HUES48 (cell line): ENCODE results near the gene SYNE2.

ENCODE experiments used
- H3K27ac ChIP-seq: one replicate; pipeline ENCODE4 v1.7.0; 2013; ENCODE audit warnings: low read depth, low read length, inconsistent platforms
- H3K27me3 ChIP-seq: 2 replicates; pipeline ENCODE4 v1.6.1; 2013; ENCODE audit warnings: mild to moderate bottlenecking, low read length; ENCODE audit not compliant: control insufficient read depth, insufficient read depth
- H3K36me3 ChIP-seq: 2 replicates; pipeline ENCODE4 v1.6.1; 2013; ENCODE audit warnings: low read length; ENCODE audit not compliant: control insufficient read depth, insufficient read depth
- H3K4me1 ChIP-seq: 2 replicates; pipeline ENCODE4 v1.6.1; 2013; ENCODE audit warnings: mild to moderate bottlenecking, low read length; ENCODE audit not compliant: control insufficient read depth, insufficient read depth
- H3K4me3 ChIP-seq: 2 replicates; pipeline ENCODE4 v1.5.1; 2013; ENCODE audit warnings: mild to moderate bottlenecking, low read depth, low read length
- H3K9ac ChIP-seq: 2 replicates; pipeline ENCODE4 v1.6.1; 2013; ENCODE audit warnings: mild to moderate bottlenecking, low read depth, low read length, moderate library complexity
- H3K9me3 ChIP-seq: 2 replicates; pipeline ENCODE4 v1.6.1; 2013; ENCODE audit warnings: low read length; ENCODE audit not compliant: control insufficient read depth, insufficient read depth

SYNE2 gene

DNA sequence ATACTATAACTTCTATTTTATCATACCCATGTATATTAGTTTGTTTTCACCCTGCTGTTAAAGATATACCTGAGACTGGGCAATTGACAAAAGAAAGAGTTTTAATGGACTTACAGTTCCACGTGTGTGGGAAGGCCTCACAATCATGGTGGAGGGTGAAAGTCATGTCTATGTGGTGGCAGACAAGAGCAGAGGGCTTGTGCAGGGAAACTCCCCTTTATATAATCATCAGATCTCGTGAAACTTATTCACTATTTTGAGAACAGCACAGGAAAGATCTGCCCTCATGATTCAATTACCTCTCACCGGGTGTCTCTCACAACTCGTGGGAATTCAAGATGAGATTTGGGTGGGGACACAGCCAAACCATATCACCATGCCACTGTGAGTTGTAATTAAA is 135.8 kb downstream of the SYNE2 start:
- Histone ChIP-seq H3K9me3 (no peaks in the 10 kb centered on the region), H3K4me1 (no peaks in the 10 kb centered on the region), H3K36me3 (peaks cover 25% of the 10 kb centered on the region), H3K4me3 (no peak overlapping the region), H3K27ac (no peak overlapping the region), H3K27me3 (no peaks in the 10 kb centered on the region), H3K9ac (no peak overlapping the region)

DNA sequence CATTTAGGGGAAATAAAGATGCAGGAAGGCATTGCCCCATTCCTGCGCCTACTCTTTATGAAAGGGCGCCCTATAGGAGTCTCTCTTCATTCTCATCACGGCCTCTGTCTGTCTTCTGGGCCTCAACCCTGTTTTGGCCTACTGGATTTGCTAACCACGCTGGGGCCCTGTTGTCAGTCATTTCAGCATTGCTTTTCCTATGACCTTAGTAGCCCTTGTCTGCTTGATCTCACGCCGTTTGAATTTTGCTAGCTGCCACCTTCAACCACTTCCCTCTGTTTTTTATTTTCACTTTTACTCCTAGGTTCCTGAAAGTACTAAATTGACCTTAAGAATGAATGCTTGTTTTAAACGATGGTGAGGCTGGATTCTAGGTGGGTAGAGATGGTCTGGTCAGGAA is 139.0 kb downstream of the SYNE2 start:
- Histone ChIP-seq H3K27ac (no peak overlapping the region), H3K4me3 (no peak overlapping the region), H3K4me1 (no peaks in the 10 kb centered on the region), H3K9me3 (no peaks in the 10 kb centered on the region), H3K9ac (no peak overlapping the region), H3K36me3 (peaks cover 25% of the 10 kb centered on the region), H3K27me3 (no peaks in the 10 kb centered on the region)

DNA sequence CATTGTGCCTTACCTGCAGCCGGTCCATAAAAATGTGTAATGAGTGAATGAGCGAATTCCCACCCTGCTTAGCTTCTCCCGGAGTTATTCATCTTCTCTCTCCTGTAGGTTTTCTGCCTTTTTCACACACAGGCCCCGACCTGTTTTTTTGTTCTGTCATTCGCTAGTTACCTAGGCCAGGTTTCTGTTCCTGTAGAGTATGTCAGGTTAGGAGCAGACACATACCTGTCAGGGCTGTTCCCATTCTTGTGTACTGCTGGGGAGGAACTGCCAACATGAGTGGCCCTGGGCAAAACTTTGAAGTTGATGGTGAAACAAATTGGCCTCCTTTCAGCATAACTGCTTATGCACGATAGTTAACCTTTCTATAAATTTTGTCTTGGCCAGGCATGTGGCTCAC is 140.1 kb downstream of the SYNE2 start:
- no peaks in the 10 kb centered on the region for H3K27me3 ChIP-seq
- no peak overlapping the region for H3K27ac ChIP-seq
- no peaks in the 10 kb centered on the region for H3K9me3 ChIP-seq
- no peak overlapping the region for H3K9ac ChIP-seq
- H3K4me3 ChIP-seq: no peak overlapping the region
- peaks cover 32% of the 10 kb centered on the region for H3K36me3 ChIP-seq
- H3K4me1 ChIP-seq: no peaks in the 10 kb centered on the region

DNA sequence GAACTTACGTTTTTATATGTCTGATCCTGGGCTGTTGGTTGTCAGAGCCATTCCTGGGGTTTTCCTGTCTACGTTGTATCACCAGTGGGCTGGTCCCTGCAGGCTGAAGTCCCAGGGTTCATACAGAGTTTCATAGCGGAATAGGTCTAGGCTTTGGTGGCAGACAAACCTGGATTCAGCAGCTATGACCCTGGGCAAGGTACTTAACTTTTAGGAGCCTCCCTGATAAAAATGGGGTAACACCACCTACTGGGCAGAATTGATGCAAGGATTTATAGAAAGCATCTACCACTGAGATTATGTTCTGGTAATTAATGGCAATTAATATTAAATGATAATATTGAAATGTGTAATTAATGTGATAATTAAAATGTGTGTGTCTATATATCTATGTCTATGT is 141.2 kb downstream of the SYNE2 start:
- no peak overlapping the region for H3K27ac ChIP-seq
- no peaks in the 10 kb centered on the region for H3K27me3 ChIP-seq
- no peaks in the 10 kb centered on the region for H3K9me3 ChIP-seq
- H3K36me3 ChIP-seq: peaks cover 41% of the 10 kb centered on the region
- no peak overlapping the region for H3K9ac ChIP-seq
- no peak overlapping the region for H3K4me3 ChIP-seq
- no peaks in the 10 kb centered on the region for H3K4me1 ChIP-seq

DNA sequence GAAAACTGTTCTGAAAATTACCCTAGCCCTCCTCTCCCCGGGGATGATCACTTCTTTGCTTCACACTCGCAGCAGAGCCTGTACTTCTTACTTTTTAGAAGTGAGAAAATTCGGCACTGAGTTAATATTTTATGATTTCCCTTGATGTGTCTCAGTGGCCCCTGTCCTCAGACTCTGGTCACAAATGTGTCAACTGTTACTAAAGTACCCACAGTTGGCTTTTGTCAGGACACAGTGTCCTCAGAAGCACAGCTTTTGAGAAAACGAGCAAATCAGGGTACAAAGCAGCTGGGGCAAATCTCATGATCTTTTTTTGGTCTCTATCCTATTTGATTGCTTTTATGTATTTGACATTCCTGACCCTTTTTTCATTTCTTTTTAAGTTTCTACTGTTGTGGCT is 142.5 kb downstream of the SYNE2 start:
- H3K27ac ChIP-seq: no peak overlapping the region
- H3K27me3 ChIP-seq: no peaks in the 10 kb centered on the region
- H3K36me3 ChIP-seq: peaks cover 50% of the 10 kb centered on the region
- H3K9me3 ChIP-seq: no peaks in the 10 kb centered on the region
- no peaks in the 10 kb centered on the region; the same call in 1 of the 2 replicates for H3K4me1 ChIP-seq
- H3K9ac ChIP-seq: no peak overlapping the region
- no peak overlapping the region for H3K4me3 ChIP-seq

DNA sequence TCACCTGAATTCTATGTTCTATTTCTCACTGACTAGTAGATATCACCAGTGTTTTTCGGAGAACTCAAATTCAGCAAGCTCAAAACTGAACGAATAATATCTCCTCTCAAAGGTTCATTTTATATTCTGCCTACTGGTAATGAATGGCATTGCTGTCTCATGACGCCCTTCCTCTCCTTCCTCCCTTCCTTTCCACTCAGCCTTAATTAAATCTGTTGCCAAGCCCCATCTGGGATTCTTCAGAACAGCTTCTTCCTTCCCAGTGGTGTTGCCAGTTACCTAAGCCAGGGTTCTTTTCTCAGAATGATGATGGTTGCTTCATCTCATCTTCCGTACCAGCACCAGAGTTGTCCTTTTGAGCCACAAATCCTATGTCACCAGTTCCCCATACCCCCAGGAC is 143.2 kb downstream of the SYNE2 start:
- Histone ChIP-seq H3K4me1 (no peaks in the 10 kb centered on the region; the same call in 1 of the 2 replicates), H3K27me3 (no peaks in the 10 kb centered on the region), H3K27ac (no peak overlapping the region), H3K36me3 (peaks cover 52% of the 10 kb centered on the region), H3K9ac (no peak overlapping the region), H3K9me3 (no peaks in the 10 kb centered on the region), H3K4me3 (no peak overlapping the region)

DNA sequence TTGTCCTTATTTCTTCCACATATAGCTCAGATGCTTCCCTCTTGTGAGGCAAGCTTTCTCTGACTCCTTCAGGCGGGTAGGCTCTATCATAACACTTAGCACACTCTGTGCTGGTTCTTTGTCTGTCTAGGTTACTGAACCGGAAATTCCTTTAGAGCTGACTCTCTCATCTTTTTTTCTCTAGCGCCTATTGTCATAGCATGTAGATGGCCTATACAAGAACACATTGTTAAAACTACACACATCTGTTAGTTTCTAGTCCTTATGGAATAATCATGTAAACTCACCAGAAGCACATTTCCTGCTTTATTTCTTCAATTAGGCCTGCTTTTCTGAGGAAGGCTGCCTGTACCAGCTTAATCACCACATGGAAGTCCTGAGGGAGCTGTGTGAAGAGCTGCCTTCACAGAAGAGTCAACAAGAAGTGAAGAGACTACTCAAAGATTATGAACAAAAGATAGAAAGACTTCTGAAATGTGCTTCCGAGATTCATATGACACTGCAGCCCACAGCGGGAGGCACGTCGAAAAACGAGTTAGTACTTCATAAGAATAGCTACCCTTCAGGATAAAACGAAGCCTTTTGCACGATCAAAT is 143.9 kb downstream of the SYNE2 start:
- Histone ChIP-seq H3K9ac (no peak overlapping the region), H3K4me1 (no peaks in the 10 kb centered on the region; the same call in 1 of the 2 replicates), H3K9me3 (no peaks in the 10 kb centered on the region), H3K27me3 (no peaks in the 10 kb centered on the region), H3K27ac (no peak overlapping the region), H3K36me3 (peaks cover 52% of the 10 kb centered on the region), H3K4me3 (no peak overlapping the region)

DNA sequence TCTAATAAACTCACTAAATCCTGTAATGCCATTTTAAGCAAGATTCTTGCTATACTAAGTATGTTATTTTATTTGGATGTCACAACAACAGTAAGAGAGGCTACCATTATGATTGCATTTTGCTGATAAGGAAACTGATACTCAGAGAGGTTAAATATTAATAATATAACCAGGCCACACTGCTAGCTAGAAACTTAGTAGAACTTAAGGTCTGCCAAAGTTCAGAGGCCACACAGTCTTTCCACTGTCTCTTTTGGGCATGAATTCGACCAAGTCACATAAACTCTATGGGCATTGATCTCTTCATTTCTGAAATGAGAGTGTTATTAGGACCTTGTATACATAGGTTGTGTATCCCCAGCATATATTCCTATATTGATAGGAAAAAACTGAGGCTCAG is 147.9 kb downstream of the SYNE2 start:
- Histone ChIP-seq H3K4me3 (no peak overlapping the region), H3K27me3 (no peaks in the 10 kb centered on the region), H3K4me1 (no peaks in the 10 kb centered on the region; the same call in 1 of the 2 replicates), H3K9me3 (no peaks in the 10 kb centered on the region), H3K27ac (no peak overlapping the region), H3K36me3 (peaks cover 70% of the 10 kb centered on the region), H3K9ac (no peak overlapping the region)

DNA sequence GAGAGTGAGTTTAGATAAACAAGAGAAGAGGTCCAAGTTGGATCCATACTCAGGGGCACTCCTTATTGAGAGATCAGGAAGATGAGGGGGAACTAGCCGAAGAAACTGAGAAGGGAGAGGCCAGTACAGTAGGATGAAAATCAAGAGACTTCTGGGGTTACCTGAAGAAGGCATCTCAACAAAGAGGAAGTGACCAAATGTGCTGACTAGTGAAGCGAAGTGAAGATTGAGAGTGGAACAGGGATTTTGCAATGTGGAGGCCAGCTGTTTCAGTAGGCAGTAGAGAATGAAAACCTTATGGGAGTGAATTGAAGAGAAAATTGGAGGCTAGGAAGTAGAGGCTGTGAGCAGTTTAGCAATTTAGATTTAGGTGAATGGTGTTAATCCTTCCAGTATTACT is 153.0 kb downstream of the SYNE2 start:
- Histone ChIP-seq H3K27ac (no peak overlapping the region), H3K36me3 (peaks cover 58% of the 10 kb centered on the region), H3K9me3 (no peaks in the 10 kb centered on the region)

DNA sequence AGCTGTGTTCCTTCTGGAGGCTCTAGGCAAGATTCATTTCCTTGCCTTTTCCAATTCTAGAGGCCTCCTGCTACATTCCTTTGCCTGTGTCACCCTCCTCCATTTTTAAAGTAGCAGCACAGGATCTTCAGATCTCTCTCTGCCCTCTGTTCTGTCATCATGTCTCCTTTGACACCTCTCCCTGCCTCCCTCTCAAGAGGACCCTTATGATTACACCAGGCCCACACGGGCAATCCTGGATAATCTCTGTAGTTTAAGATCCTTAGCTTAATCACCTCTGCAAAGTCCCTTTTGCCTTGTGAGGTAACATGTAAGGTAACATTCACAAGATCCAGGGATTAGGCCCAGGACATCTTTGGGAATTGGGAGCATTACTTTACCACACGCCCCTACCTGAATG is 155.2 kb downstream of the SYNE2 start:
- no peaks in the 10 kb centered on the region for H3K4me1 ChIP-seq
- H3K9ac ChIP-seq: no peak overlapping the region
- H3K36me3 ChIP-seq: peaks cover 51% of the 10 kb centered on the region
- no peak overlapping the region for H3K4me3 ChIP-seq
- H3K27ac ChIP-seq: no peak overlapping the region
- no peaks in the 10 kb centered on the region for H3K9me3 ChIP-seq
- H3K27me3 ChIP-seq: no peaks in the 10 kb centered on the region

More for the DNA sequence above, 153.0 kb downstream of the SYNE2 start:
- Histone ChIP-seq H3K4me3 (no peak overlapping the region), H3K27me3 (no peaks in the 10 kb centered on the region), H3K9ac (no peak overlapping the region), H3K4me1 (no peaks in the 10 kb centered on the region)

DNA sequence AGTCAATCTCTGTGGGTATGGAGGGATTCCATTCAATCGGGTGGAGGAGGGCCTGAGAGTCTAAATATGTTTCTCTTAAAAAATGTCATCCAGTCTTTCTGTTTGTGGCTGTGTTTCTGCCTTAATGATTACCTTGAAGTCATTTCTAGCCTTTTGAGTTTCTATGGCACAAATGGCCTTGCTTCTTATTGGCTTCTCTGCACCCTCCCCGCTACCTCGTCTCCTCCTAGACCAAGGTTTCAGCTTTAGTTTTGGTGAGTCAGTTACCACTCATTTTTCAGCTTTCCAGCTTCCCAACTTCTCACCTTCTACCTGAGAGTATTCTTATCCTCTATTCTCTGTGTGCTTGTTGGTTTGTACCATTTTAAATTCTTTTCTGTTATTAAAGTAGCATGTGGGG is 159.2 kb downstream of the SYNE2 start:
- Histone ChIP-seq H3K36me3 (peaks cover 36% of the 10 kb centered on the region), H3K27ac (no peak overlapping the region), H3K4me3 (no peak overlapping the region), H3K4me1 (no peaks in the 10 kb centered on the region), H3K9me3 (no peaks in the 10 kb centered on the region), H3K9ac (no peak overlapping the region), H3K27me3 (no peaks in the 10 kb centered on the region)

DNA sequence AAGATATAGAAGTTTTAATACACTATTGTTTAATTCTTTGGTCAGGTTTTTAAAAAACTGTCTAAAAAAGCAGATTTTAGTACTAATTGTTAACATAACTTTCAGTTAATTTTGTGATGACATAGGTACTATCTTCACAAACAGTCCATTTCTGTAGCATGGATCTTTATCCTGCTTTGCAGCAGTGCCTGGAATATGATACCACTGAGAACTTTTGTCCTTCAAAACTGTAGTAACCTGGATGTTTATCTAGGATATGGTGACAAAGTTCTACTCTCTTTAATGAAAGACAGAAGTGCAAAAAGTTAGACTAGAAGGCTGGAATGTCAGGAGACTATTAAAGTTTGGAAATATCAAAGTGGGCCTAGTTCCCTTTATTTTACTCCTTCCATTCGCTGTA is 159.9 kb downstream of the SYNE2 start:
- peaks cover 36% of the 10 kb centered on the region for H3K36me3 ChIP-seq
- no peaks in the 10 kb centered on the region for H3K27me3 ChIP-seq
- no peaks in the 10 kb centered on the region for H3K9me3 ChIP-seq
- no peak overlapping the region for H3K4me3 ChIP-seq
- H3K9ac ChIP-seq: no peak overlapping the region
- no peak overlapping the region for H3K27ac ChIP-seq
- no peaks in the 10 kb centered on the region for H3K4me1 ChIP-seq
